GM19035 (cell line): ENCODE measurements around the gene SLC5A8.

ENCODE experiments used
- ATAC-seq: cut with Tn5 transposase; IDR thresholded peaks from one replicate; pipeline ENCODE4 v1.9.1; 2021; ENCODE audit not compliant: unreplicated experiment

Gene SLC5A8, protein sequence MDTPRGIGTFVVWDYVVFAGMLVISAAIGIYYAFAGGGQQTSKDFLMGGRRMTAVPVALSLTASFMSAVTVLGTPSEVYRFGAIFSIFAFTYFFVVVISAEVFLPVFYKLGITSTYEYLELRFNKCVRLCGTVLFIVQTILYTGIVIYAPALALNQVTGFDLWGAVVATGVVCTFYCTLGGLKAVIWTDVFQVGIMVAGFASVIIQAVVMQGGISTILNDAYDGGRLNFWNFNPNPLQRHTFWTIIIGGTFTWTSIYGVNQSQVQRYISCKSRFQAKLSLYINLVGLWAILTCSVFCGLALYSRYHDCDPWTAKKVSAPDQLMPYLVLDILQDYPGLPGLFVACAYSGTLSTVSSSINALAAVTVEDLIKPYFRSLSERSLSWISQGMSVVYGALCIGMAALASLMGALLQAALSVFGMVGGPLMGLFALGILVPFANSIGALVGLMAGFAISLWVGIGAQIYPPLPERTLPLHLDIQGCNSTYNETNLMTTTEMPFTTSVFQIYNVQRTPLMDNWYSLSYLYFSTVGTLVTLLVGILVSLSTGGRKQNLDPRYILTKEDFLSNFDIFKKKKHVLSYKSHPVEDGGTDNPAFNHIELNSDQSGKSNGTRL

DNA sequence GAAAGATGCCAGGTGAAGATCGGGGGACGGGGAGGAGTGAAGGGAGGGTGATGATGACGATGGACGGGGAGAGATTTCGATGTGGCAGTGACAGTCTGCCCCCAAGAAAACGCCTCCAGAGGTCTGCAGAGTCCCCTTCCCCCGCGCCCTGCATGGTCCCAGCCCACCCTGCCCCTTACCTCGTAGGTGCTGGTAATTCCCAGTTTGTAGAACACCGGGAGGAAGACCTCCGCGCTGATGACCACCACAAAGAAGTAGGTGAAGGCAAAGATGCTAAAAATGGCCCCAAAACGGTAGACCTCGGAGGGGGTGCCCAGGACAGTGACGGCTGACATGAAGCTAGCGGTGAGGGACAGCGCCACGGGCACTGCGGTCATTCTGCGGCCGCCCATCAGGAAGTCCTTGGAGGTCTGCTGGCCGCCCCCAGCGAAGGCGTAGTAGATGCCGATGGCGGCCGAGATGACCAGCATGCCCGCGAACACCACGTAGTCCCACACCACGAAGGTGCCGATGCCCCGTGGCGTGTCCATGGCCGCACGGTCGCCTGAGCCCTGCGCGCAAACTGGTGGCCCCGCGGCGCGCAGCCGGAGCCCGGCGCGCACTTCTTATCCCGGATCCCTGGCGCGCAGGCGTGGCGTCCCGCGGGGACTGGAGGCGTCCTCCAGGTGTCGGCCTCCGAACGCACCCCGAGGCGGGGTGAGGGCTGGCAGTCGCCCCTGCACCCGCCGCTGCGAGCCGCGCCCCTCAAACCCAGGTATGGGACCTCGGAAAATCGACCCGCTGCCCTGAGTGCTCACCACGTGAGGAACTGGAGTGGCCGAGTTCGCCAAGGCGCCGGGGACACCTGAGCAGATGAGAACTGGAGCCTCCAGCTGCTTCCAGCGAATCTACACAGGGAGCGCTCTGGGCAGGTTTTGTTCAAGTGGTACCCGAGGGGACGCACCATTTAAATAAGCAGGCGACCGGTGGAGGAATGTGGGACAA, at the start of gene SLC5A8:
Gene SLC5A8, minus strand, starts transcription at position 920 of the 984 bp plus-strand sequence. Its CDS starts 390 bp downstream, at position 530.
- ATAC-seq: no peak

DNA sequence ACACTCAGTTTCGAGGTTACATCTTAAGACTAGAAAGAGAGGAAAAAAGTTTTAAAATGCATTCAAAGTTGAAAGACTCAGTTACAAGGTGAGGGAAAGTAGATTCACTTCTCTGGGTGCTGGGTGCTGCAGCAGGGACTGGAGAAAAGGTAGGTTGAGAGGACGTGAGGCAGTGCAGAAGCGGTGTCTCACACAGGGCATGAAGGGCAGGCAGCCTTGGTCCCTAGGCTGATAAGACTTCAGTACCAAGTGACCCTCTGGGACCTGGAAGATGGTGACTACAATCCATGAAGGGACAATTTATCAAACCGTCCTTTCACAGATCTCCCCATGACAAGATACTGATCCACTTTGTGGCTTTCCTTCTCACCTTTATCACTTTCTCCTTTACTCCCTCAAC, 47.3 kb upstream of the SLC5A8 start:
- no peak for ATAC-seq

DNA sequence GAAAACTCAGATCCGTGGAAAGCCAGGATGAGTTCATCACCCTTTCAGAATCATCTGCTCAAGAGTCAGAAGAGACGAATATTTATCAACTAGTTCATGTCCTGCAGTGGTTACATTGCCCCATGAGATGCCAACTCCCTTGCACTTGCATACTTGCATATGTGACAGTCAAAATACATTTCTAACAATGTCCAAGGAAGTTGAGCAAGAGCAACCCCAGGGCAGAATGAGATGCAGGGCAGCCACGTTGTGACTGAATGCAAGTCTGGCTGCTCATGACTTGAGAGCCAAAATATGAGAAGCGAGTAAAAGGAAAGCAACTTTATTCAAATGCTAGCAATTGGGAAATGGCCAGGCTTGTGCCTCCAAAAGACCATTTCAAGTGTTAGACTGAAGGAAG, 46.2 kb upstream of the SLC5A8 start:
- ATAC-seq: no peak

DNA sequence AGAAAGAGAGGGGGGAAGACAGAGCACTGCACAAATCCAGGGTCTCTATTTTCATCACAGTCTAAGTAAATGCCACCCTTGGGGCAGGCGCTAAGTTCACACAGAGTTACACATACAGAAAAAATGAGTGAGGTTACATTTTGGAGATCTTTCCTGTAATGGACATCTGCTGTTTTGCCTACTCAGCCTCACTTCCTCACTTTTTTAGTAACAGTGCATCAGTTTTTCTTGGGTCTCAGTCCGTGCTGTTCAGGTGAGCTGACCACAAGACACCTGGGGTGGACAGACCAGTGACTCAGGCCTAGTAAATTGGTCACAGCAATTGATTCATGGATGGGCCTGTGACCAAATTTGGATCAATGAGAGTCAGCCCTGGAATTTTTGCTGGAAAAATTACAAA, 33.6 kb upstream of the SLC5A8 start:
- no peak for ATAC-seq

DNA sequence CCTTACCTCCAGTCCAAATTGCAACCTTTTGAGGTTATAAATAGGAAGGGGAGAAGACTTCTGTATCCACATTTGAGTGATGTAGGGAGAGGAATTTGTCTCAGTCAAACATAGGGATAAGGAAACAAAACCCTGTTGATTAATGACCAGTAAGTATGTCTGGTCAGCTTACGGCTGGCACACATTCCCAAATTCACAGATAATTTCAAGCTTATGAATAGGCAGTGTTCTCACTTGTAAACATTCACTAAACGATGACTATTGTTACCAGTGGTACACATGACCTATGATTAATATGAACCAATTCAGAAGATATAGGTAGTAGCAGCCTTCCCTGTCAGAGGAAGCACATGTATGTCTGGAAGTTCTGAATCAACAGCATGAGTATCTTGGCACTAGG, 33.0 kb upstream of the SLC5A8 start:
- ATAC-seq: no peak

DNA sequence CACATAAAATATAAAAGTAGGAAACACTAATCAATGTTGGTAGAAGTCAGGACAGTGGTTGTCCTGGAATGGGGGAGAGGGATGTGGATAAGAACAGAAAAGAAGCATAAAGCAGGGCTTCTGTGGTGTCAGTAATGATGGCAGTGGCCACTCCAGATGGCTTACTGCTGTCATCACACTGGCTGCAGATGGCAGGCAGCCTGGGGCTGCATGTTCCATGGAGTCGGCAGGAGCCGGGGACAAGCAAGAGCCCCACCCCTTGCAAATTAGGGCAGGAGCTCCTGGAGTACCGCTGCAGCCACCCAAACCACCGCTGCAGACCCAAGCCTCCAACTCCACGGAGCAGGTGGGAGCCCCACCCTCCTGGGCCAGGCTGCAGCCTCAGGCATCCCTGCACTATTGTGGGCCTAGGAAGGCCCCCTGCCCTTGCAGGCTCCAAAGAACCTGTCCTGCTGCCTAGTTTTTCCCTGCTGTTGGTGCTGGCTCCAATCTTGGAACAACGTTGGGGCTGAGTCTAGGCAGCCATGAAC, 28.8 kb upstream of the SLC5A8 start:
- no peak for ATAC-seq

DNA sequence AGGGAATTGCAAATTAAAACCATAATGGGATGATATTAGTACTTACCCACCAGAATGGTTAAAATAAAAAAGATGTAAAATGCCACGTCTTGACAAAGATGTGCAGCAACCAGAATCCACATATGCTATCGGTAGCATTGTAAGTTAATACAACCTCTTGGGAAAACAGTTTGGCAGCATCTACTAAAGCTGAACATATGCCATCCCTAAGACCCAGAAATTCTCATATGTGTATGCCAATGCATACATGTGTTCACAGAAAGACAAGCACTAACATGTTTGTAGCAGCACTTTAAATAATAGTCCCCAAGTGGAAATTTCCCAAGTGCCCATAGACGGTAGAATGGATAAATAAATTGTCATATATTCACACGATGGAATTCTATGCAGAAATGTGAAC, 28.3 kb upstream of the SLC5A8 start:
- ATAC-seq: no peak

DNA sequence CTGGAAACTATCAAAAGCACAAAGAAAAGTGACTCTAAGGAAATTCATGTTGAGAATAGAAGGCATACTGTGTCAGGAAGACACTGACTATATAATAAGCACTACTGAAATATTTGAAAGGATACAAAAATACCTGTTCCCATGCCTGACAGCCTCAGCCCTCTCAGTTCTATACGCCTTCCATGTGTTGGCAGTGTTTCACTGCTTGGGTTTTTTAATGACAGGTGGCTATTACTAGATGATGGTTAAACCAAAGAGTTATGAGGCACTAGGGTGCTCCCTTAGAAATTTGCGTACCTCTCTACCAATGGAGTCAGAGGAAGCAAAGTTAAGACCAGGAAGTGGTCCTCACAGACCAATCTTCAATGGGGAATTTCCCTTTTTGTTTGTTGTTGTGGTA, 25.6 kb upstream of the SLC5A8 start:
- ATAC-seq: no peak

DNA sequence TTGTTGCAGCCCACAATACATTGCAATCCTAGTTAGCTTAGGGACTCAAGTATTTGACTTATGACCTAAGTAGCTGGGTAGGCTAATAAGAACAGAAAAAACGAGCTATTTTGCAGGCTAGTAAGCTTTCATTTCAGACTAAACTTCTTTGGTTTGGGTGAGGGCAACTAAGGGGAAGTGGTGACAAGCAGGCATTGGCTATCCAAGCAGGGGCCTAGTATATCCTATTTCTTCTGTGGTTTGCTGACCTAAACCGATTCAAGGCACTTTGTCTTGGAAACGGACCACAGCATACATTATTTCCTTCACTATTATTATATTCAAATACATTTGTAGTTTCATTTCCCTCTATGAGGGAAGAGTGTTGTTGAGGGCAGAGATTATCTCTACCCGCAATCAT, 21.6 kb upstream of the SLC5A8 start:
- ATAC-seq: no peak

DNA sequence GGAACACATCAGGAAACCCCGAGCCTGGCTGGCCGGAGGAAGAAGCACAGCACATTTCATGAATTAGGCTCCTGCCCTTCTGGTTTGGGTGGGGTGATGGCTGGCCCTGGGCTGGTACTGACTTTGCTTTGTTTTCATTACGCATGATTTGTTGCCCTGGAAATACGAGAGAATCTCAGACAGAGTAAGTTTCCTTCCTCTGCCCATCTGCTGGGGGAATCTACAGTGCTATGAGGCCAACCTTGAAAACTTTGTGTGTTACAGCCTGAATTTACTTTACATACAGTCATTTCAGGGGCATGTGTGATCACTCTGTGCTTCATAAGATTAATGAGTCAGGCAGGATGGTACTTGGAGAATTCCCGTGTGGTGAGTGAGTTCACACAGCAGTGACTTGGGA, 20.5 kb upstream of the SLC5A8 start:
- ATAC-seq: no peak

DNA sequence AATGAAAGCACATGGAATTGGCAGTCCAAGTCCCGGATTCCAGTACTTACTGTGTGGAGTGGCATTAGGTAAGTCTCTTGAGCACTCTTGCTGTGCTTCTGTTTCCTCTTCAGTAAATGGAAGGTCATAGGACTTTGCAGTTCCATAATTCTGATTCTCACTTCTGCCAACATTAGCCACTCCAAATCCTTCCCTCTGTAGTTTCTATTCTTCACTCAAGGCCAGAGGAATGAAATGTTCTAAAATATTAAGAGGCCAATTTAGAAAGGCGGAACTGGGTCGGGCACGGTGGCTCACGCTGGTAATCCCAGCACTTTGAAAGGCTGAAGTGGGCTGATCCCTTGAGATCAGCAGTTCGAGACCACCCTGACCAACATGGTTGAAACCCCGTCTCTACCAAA, 19.8 kb upstream of the SLC5A8 start:
- ATAC-seq: no peak

DNA sequence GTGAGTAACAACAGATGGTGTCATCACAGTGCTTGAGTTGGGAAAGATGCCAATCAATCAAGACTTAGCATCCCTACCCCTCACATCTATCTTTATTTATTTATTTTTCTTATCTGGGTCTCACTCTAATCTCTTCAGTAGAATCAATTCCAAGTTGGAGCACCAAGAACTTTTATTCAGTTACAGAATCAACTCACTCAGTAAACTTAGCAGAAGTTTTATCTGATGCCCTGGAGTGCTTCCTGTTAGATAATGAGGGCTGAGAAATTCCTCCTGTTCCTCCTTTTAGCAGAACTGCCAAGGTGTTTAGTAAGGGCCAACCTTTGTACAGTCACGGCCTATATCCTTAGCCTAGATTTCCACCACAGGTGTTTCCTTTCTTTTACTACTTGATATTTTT, 11.3 kb upstream of the SLC5A8 start:
- no peak for ATAC-seq

DNA sequence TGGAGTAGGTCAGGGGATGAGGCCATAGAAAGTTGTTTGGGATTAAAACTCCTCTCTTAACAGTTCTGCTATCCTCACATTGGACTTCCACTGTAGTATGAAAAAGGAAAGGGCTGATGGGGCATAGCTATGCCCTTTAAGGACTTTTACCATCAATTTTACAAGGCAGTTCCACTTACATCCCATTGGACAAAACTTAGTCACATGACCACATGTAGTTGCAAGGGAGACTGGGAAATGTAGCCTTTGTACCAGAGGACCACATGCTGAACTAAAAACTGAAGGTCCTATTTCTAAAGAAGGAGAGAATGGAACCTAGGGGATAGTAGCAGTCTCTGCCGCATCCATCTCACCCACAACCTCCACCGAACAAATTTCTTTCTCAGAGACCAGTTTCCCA, 6.8 kb upstream of the SLC5A8 start:
- no peak for ATAC-seq

DNA sequence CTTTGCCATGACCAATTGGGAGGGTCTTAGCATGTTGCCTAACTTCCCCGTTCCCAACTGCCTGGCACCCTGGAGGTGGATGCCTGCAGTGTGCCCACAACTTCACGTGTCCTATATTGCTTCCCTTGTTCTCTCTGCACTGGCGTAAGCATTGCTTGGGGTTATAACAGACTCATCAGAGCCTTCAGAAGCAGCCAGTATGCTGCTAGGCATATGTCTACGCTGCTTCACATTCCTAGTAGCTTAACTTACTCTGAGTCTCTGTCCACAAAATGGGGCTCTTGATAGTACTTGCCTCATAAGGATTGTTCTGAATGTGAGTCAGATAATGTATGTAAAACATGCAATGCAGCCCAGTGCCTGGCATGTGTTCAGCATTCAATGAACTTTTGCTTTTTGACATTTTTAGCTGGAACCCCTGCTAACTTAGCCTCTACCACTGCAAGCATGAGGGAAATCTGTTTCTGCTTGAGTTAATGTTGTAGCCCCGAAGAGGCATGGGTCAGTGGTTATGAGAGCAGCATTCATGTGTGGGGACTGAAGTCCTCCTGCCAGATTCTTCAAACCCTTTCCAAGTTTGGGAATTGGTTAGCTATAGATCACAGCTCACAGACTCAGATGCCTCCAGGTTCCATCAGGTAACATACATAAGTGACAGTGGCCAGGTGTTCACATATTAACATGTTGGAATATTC, 2.8 kb downstream of the SLC5A8 start:
- ATAC-seq: no peak

DNA sequence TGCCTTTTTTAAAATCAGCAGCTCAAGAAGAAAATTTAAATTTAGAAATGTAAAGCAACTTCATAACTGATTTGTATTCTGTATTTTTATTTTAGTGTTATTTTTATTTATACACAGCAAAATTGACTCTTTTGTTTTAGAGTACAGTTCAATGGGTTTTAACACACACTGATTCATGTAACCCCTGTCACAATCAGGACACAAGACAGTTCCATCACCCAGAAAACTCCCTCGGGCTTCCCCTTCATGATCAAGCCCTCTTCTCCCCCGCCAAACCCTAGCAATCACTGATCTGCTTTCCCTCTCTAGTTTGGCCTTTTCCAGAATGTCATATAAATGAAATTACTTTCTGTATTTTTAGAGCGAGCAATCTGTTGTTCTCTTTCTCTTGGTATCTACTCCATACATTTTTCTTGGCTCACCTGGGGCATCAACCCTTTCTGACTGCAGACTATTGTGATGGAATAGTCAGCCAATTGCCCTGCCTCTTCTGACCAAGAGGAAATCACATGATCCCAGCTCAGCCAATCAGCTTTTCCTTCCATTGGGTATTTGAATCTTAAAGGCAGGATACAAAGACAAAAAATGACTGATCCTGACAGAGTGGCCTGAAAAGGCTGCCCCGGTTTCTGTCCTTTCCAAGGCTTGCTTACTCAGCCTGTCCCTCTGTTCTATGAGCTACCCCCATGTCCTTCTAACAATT, 5.3 kb downstream of the SLC5A8 start:
- ATAC-seq: no peak

DNA sequence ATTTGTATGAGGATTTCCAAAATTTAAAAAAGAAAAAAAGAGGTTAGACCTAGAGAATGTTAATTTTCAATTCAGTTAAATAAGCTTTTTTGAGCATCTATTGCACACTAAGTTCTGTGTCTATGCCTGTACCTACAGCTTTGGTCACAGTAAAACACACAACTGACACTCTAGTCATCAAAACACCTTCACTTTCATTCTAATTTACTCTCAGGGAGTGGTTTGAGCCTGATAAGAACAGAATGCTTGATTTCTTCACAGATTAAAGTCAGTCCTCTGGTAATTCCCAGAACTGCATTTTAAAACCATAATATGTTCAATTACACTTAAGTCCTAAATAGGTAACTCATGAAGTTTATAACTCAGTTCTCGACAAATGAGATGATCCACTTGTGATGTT, 9.2 kb downstream of the SLC5A8 start:
- ATAC-seq: no peak

DNA sequence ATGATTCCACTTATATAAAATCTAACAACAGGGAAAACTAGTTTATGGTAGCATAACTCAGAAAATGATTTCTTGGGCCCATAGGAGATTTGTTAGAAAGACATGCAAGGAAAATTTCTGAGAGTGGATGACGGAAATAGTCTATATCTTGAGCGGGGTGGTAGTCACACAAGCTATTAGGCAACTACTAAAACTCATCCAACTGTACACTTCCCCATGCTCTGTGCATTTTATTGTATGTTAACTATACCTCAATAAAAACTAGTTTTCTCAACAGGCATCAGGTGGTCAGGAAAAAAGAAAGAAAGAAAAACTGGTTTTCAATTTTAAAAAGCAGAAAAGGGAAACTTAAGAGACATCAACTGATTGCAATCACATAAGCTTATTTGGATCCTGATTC, 9.9 kb downstream of the SLC5A8 start:
- no peak for ATAC-seq

DNA sequence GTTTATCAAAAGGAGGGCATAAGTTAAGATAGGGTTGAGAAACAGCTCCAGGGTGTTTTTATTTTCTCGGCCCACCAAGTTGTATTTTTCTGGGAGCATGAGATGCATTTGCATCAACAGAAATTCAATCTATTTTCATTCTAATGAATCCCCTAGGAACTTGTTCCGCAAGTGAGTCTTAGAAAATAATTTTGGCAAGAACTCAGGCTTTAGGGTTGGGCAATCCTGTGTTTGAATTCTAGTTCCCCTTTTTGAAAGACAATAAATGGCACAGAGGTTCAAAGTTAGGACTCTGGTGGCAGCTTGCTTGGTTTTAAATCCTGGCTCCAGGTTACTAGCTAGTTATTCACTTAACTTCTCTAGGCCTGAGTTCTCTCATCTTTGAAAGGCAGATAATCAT, 23.7 kb downstream of the SLC5A8 start:
- no peak for ATAC-seq

DNA sequence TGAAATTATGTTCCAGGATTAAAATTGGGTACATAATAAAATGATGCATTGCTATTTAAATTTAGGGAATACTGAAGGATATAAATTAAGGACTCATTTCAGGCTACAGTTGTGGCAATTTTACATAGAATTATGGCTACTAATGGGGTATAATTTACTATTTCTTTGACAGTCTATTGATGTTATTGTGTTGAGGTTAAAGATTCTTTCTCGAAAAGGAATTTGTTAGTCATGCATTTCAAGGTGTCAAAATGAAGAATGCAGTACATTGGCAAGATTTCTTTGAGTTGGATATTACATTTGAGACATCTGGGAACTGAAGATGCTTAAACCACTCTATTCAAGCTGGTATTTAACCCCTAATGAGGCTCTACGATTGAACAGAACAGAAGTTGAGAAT, 28.3 kb downstream of the SLC5A8 start:
- no peak for ATAC-seq

DNA sequence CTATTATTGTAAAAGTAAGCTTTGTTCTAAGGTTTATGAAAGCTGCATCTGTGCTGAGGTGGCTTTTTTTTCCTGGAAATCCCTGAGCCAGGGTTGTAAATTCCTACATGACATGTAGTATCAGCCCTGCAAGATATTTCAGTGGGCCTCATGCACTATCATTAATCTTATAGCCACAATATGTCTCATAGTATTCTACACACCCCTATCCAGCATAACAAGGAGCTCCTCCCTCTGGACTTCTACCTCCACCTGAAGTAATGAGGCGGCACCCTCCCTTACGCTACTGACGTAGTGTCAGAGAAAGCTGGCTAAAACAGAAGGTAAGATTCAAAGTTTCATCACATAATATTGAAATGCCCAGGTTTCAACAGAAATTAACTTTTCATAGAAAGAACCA, 35.5 kb downstream of the SLC5A8 start:
- no peak for ATAC-seq
